ENCODE results near the gene PKN3.
A peak's percentile ranks its signal among the peaks of the same experiment; 100 is the strongest.
"Not testable (repeated sequence)": the region's sequence is repeated elsewhere in the genome, so short reads cannot be mapped to it uniquely, and the experiment has no call there.

Gene PKN3
- total RNA-seq: 6.5 to 18.3 (median 13.7) reads per million in 4 experiments

- peak; percentile 70 for DNase-seq
These were observed at the start of gene PKN3 for GRCh38 chr9:128702445-128702948. PKN3 (plus strand) TSS chr9:128702503; CDS start chr9:128702916, 413 bp downstream.

- no peak for DNase-seq
These were observed 48.4 kb upstream of the PKN3 start for GRCh38 chr9:128653908-128654307.

DNA sequence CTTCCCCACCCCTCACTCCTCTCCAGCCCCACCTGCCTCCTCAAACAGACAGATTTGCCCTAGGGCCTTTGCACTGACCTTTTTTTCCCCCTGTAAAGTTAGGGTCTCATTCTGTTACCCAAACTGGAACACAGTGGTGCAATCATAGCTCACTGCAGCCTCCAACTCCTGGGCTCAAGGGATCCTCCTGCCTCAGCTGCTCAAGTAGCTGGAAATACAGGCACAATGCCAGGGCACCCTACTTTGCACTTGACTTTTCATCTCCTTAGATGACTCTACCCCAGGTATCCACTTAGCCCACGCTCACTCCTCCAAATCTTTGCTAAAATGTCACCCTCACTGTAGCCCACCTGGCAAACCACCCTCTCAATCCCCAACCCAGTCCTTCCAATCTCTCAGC, 47.8 kb upstream of the PKN3 start:
- DNase-seq: no peak

GRCh38 chr9:128656416-128657343, 45.6 kb upstream of the PKN3 start, which contains the start of gene DYNC2I2:
DYNC2I2 (minus strand) TSS chr9:128656847; CDS start chr9:128656726, 121 bp downstream.
- peak; percentile 92 for DNase-seq

GRCh38 chr9:128657344-128657704, 45.0 kb upstream of the PKN3 start:
- no peak for DNase-seq

DNA sequence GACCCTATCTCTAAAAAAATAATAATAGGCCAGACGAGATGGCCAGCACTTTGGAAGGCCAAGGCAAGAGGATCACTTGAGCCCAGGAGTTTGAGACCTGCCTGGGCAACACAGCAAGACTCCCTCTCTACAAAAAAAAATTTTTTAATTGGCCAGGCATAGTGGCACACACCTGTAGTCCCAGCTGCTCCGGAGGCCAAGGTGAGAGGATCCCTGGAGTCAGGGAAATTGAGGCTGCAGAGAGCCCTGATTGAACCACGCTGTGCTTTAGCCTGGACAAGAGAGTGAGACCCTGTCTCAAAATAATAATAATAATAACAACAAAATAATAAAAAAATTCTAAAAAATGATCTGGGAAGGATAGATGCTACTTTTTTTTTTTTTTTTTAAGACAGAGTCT, 44.5 kb upstream of the PKN3 start:
- DNase-seq: no peak

DNA sequence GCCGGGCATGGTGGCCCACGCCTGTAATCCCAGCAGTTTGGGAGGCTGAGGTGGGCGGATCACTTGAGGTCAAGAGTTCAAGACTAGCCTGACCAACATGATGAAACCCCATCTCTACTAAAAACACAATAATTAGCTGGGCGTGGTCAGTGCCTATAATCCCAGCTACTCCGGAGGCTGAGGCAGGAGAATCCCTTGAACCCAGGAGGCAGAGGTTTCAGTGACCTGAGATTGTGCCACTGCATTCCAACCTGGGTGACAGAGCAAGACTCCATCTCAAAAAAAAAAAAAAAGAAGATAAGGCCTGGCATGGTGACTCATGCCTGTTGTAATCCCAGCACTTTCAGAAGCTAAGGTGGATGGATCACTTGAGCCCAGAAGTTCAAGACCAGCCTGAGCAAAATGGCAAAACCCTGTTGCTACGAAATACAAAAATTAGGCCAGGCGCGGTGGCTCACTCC, 35.8 kb upstream of the PKN3 start:
- not testable (repeated sequence) for DNase-seq

DNA sequence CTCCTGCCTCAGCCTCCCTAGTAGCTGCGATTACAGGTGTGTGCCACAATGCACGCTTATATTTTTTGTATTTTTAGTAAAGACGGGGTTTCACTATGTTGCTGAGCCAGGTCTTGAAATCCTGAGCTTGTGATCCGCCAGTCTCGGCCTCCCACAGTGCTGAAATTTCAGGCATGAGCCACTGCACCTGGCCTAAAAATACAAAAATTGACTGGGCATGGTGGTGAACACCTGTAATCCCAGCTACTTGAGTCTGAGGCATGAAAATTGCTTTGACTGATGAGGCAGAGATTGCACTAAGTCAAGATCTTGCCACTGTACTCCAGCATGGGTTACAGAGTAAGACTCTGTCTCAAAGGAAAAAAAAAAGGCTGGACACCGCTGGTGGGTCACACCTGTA, 32.5 kb upstream of the PKN3 start:
- DNase-seq: no peak

DNA sequence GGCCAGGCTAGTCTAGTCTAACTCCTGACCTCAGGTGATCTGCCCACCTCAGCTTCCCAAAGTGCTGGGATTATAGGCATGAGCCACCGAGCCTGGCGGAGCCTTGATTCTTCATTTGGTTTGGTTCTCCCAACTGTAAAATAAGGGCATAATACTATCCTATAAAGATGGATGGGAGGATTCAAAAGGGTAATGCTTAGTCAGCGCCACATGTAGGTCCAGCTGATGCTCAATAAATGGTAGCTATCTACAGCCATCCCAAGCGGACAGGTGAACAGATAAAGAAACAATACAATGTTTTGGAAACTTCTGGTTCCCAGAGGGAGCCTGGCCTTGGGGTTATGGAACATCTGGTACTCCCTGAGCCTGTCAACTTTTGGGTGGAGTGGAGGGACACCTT, 26.9 kb upstream of the PKN3 start:
- DNase-seq: no peak

DNA sequence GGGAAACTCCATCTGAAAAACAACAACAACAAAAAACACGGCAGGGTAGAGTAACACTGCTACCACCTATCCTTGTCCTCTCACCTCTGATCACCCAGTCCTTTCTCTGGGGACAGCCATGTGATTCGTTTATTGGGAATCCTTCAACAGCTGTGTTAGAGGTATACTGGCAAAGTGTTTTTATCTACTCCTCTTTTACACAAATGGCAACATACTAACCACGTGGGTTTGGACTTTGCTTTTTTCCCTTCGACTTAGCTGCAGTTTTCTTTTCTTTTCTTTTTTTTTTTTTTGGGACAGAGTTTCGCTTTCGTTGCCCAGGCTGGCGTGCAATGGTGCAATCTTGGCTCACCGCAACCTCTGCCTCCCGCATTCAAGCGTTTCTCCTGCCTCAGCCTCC, 24.5 kb upstream of the PKN3 start:
- DNase-seq: no peak

GRCh38 chr9:128683340-128684064, 18.8 kb upstream of the PKN3 start:
- DNase-seq: no peak

GRCh38 chr9:128684065-128684324, 18.3 kb upstream of the PKN3 start:
- no peak for DNase-seq

DNA sequence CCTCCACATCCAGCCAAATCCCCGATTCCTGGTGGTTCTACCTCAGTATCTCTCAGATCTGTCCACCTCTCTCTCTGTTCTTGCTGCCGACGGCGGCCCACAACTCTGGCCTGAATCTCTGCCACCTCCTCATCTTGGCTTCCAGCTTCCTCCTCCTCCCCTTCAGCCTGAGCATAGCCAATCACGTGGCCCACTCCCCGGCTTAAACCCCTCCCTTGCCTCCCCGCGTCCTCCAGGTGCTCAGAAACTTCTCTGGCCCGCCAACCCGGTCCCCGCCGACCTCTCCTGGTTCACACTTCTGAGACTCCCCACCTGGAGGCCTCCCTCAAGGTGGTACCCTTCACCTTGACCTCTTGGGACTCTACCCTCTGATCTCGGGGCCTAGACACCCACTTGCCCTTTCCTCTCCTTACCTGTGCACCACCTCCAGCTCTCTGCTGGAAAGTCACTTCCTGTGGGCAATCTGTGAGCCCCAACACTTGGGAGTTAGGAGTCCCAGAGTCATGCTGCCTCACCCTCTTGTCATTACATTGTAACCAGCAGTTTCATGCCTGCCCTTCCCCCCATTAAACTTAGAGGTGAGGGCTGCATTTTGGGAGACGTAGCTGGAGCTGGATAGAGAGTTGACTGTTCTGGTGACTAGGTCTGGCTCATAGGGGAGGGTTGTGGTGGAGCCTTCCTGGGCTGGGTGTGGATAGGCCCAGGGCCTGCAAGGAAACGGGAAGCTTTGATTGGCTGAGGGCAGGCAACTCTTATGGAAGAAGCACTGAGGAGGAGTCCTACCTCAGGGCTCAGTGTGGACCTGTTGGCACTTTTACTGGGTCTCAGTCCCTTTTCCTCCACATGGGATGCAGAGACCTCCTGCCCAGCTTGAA, 17.7 kb upstream of the PKN3 start:
- peak; percentile 51 for DNase-seq

DNA sequence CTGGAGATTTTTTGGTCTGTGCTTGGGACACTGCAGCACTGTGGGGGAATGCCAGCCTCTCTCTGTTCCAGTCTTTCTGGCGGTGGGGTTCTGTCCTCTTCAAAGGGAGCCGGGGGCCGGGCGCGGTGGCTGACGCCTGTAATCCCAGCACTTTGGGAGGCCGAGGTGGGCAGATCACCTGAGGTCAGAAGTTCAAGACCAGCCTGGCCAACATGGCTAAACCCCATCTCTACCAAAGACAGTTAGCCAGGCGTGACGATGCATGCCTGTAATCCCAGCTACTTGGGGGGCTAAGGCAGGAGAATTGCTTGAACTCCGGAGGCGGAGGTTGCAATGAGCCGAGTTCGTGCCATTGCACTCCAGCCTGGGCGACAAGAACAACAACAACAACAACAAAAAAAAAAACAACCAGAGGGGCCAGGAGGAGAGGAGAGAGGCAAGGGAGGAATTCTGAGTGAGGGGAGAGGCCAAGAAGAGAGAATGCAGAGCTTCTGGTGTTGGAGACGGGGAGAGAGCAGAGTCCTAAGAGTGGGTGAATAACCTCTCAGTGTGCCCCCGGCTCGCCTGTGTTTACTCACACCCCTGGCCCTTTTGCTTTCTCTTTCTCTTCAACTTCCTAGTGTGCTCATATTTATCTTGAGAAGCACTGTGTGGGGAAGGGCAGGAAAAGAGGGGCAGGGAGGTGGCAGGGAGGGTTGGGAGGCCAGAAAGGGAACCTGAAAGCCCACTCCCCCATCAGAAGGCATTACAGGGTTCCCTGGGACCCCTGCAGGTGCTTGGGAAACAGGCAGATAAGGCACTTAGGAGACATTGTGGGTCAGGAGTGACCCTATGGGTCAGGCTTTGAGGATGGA, 16.4 kb upstream of the PKN3 start:
- DNase-seq: no peak

- DNase-seq: no peak
These were observed 14.8 kb upstream of the PKN3 start for GRCh38 chr9:128687453-128687852.

DNA sequence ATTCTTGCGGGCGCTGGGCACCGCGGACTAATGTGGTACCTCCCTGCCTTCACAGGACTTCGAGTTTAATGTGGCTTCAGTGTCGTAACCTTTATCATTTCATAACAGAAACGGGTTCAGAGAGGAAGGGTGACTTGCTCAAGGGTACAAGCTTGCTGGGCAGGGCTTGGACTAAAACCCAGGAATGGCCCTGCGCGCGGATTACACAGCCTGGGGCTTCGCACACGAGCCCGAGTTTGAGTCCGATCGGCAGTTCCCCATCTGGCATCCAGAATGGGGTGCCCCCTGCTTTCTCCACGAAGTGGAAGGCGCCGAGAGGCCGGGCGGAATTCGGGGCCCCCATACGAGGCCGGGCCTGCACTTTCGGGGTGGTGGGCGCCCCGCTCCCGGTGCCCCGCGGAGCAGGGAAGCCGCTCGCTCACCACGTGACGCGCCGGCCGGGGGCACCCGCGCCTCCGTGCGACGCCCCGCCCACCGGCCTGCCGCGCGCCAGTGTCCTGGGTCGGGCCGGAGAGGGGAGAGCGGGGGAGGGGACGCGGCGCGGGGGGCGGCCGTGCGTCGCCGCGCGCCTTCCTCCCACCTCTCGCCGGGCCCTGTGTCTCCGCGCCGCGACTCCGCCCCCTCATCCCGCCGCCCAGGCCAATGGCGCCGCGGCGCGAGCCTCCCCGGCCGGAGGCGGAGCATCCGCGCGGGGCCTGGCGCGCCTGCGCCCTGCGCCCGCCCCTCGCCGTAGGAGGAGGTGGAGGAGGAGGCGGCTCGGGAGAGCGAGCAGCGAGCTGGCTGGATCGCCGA, 13.6 kb upstream of the PKN3 start, which contains the start of gene SET:
Gene SET, plus strand, starts transcription at position 722 of the 792 bp plus-strand sequence. CDS start 361 bp downstream, outside the sequence.
- peak; percentile 87 for DNase-seq

DNA sequence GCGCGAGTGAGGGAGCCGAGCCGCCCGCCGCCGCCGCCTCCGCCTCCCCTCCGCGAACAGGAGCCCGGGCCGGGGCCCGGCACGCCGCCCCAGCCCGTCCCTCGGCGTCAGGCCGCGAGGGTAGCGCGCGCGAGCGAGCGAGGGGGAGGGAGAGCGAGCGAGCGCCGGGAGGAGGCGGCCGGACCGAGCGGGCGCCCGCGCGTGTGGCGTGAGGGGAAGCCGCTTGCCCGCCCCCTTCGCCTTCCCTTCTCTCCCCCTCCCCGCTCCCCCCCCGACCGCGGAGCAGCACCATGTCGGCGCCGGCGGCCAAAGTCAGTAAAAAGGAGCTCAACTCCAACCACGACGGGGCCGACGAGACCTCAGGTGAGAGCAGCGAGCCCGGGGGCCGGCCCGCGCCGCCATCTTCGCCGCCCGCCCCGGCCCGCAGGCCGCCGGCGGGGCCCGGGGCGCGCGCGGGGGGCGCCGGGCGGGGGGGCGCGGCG, 13.0 kb upstream of the PKN3 start:
- DNase-seq: peak; percentile 52

DNA sequence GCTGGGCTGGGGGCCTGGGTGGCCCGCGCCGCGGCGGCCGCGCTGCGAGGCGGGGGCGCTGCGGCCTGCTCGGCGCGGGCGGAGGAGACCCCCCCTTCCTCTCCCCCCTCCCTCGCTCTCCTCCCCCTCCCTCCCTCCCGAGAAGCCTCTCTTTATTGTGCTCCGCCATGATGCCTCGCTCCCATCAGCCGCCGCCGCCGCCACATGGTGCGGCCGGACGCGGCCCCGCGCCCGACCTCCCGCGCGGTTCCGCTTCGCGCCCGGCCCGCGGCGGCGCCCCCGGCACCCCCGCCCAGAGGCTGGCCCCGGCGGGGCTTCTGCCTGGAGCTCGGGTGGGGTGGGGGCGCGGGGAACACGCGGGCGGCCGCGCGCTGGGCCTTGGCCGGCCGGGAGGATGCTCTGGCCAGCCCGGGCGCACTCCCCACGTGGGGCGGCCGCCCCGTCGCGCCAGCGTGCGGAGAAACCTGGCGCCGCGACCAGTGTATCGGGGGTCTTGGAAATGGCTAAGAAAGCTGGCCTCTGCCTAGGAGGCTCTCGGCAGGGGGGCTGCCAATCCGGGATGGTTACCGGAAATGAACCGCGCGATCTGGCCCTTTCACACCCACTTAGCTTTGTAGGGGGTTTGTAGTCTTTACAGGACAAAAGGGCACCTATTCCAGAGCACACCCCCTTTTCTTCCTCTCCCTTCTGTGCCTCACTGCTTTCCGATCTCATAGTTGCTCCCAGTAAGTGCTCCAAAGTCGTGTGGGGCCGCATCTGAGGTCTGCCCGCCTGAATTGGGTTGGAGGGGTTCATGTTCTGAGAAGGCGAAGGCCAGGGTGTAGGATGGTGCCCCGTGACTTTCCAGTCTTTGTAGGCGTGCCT, 12.3 kb upstream of the PKN3 start:
- DNase-seq: peak; percentile 46

- no peak for DNase-seq
These were observed 11.6 kb upstream of the PKN3 start for GRCh38 chr9:128690684-128691034.

DNA sequence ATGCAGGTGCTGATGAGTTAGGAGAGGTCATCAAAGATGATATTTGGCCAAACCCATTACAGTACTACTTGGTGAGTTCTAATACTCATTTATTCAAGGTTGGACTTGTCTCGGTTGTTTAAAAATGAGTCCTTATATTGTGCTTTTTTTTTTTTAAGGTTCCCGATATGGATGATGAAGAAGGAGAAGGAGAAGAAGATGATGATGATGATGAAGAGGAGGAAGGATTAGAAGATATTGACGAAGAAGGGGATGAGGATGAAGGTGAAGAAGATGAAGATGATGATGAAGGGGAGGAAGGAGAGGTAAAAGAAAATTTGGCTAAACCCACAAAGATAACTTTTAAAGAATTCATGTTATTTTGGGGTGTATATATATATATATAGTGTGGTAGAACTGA, 8.6 kb upstream of the PKN3 start:
- not testable (repeated sequence) for DNase-seq
